HL-60 (cell line): Measurements from ENCODE around the gene HSDL2.

ENCODE experiments used
- DNase-seq, 2 experiments: peaks; one replicate each; pipeline ENCODE4 v3.0.0-alpha.2; 2010 to 2020; ENCODE audit warnings: low read depth in 1 of 2, low spot score in 1 of 2
- H3K27ac ChIP-seq: fragments of 250-450 bp; sonication (Bioruptor Pico); replicated peaks from 2 replicates; pipeline ENCODE4 v1.5.1; 2020; ENCODE audit warnings: mild to moderate bottlenecking, moderate library complexity
- H3K27me3 ChIP-seq: fragments of 250-450 bp; sonication (Bioruptor Pico); 2 replicates; pipeline ENCODE4 v1.5.1; 2021; ENCODE audit warnings: mild to moderate bottlenecking, moderate library complexity; ENCODE audit not compliant: insufficient read depth, poor library complexity, severe bottlenecking
- H3K4me3 ChIP-seq: replicated peaks from 2 replicates; pipeline ENCODE4 v1.5.1; 2011; ENCODE audit warnings: mild to moderate bottlenecking, control low read depth, low read length; ENCODE audit not compliant: insufficient read depth
- CTCF ChIP-seq: IDR thresholded peaks from one replicate; pipeline ENCODE4 v1.5.1; 2011; ENCODE audit warnings: low read length, control low read depth, inconsistent platforms; ENCODE audit not compliant: insufficient read depth
- GABPA ChIP-seq: IDR thresholded peaks from 2 replicates; pipeline ENCODE4 v1.6.1; 2012; ENCODE audit warnings: low read depth
- POLR2AphosphoS5 ChIP-seq: IDR thresholded peaks from 2 replicates; pipeline ENCODE4 v1.6.1; 2012; ENCODE audit warnings: low read depth
- REST ChIP-seq: IDR thresholded peaks from 2 replicates; pipeline ENCODE4 v1.6.1; 2012; ENCODE audit warnings: low read depth; ENCODE audit not compliant: insufficient replicate concordance
- SPI1 ChIP-seq: IDR thresholded peaks from 2 replicates; pipeline ENCODE4 v1.6.1; 2012; ENCODE audit warnings: low read depth, mild to moderate bottlenecking, borderline replicate concordance

The HSDL2 gene

GRCh38 chr9:112494153-112494552, 114.2 kb downstream of the HSDL2 start:
- Histone ChIP-seq H3K27me3 (no peaks in the 10 kb centered on the region), H3K4me3 (no peak overlapping the region), H3K27ac (no peak overlapping the region)
- TF ChIP-seq POLR2AphosphoS5 (no peak), GABPA (no peak), SPI1 (no peak), REST (no peak), CTCF (no peak)
- no peak for DNase-seq

GRCh38 chr9:112495614-112496013, 115.7 kb downstream of the HSDL2 start:
- H3K4me3 ChIP-seq = no peak overlapping the region
- H3K27ac ChIP-seq = peak overlapping the region; percentile 72
- no peak for TF ChIP-seq POLR2AphosphoS5
- TF ChIP-seq SPI1 = no peak
- TF ChIP-seq CTCF = no peak
- TF ChIP-seq GABPA = no peak
- TF ChIP-seq REST = no peak
- no peaks in the 10 kb centered on the region for H3K27me3 ChIP-seq
- peak; percentile 52 to 57 for DNase-seq

- H3K4me3 ChIP-seq = no peak overlapping the region
These were observed 116.3 kb downstream of the HSDL2 start for GRCh38 chr9:112496074-112496722.

More at GRCh38 chr9:112496074-112496722, 116.3 kb downstream of the HSDL2 start:
- DNase-seq = peak; percentile 68 to 84
- H3K27ac ChIP-seq = peak overlapping the region; percentile 72
- TF ChIP-seq CTCF (no peak), GABPA (no peak), REST (no peak), SPI1 (no peak), POLR2AphosphoS5 (no peak; the same call in 1 of the 2 replicates)
- no peaks in the 10 kb centered on the region for H3K27me3 ChIP-seq
